GM18873 (cell line): ENCODE data around the gene TMEM17.

Experiments
- ATAC-seq: cut with Tn5 transposase; IDR thresholded peaks from one replicate; pipeline ENCODE4 v1.9.1; 2021; ENCODE audit warnings: mild to moderate bottlenecking, moderate library complexity, moderate number of reproducible peaks; ENCODE audit not compliant: unreplicated experiment, low FRiP score

Gene TMEM17

GRCh38 chr2:62512384-62512783, 6.4 kb upstream of the TMEM17 start:
- no peak for ATAC-seq

- ATAC-seq, result no peak
Measured at GRCh38 chr2:62511636-62512035, 5.6 kb upstream of the TMEM17 start.

GRCh38 chr2:62506421-62506750, 391 bp upstream of the TMEM17 start:
- ATAC-seq, result no peak

GRCh38 chr2:62505109-62505749, 766 bp downstream of the TMEM17 start:
- ATAC-seq, result no peak

GRCh38 chr2:62504657-62505056, 1.3 kb downstream of the TMEM17 start:
- ATAC-seq, result no peak

GRCh38 chr2:62501794-62502500, 4.0 kb downstream of the TMEM17 start:
- ATAC-seq, result no peak

GRCh38 chr2:62501069-62501468, 4.9 kb downstream of the TMEM17 start:
- no peak for ATAC-seq

- ATAC-seq, result no peak
Measured at GRCh38 chr2:62499430-62500060, 6.5 kb downstream of the TMEM17 start.

GRCh38 chr2:62498739-62499138, 7.3 kb downstream of the TMEM17 start:
- no peak for ATAC-seq

- no peak for ATAC-seq
Measured at GRCh38 chr2:62495761-62496160, 10.2 kb downstream of the TMEM17 start.

GRCh38 chr2:62492048-62492447, 13.9 kb downstream of the TMEM17 start:
- no peak for ATAC-seq

- ATAC-seq, result no peak
Measured at GRCh38 chr2:62489702-62490101, 16.3 kb downstream of the TMEM17 start.

GRCh38 chr2:62489162-62489561, 16.8 kb downstream of the TMEM17 start:
- no peak for ATAC-seq

GRCh38 chr2:62486439-62486765, 19.6 kb downstream of the TMEM17 start:
- no peak for ATAC-seq

- no peak for ATAC-seq
Measured at GRCh38 chr2:62485761-62486438, 20.1 kb downstream of the TMEM17 start.

GRCh38 chr2:62482558-62483352, 23.2 kb downstream of the TMEM17 start:
- ATAC-seq, result no peak

GRCh38 chr2:62479917-62480316, 26.1 kb downstream of the TMEM17 start:
- no peak for ATAC-seq

GRCh38 chr2:62478093-62478580, 27.9 kb downstream of the TMEM17 start:
- ATAC-seq, result no peak

GRCh38 chr2:62477573-62477972, 28.4 kb downstream of the TMEM17 start:
- ATAC-seq, result no peak

GRCh38 chr2:62475172-62476011, 30.6 kb downstream of the TMEM17 start:
- ATAC-seq, result no peak
